ENCODE results near the gene EXD3. TPM values are rescaled to one million over a fixed set of nuclear protein-coding genes. Genes with fewer than 3 reads are reported as not detected.
"Not testable (repeated sequence)": the region's sequence is repeated elsewhere in the genome, so short reads cannot be mapped to it uniquely, and the experiment has no call there.

The EXD3 gene
- total RNA-seq, 3 donors from 2014 or later = 7.7 to 28.7 (median 20.6) TPM

DNA sequence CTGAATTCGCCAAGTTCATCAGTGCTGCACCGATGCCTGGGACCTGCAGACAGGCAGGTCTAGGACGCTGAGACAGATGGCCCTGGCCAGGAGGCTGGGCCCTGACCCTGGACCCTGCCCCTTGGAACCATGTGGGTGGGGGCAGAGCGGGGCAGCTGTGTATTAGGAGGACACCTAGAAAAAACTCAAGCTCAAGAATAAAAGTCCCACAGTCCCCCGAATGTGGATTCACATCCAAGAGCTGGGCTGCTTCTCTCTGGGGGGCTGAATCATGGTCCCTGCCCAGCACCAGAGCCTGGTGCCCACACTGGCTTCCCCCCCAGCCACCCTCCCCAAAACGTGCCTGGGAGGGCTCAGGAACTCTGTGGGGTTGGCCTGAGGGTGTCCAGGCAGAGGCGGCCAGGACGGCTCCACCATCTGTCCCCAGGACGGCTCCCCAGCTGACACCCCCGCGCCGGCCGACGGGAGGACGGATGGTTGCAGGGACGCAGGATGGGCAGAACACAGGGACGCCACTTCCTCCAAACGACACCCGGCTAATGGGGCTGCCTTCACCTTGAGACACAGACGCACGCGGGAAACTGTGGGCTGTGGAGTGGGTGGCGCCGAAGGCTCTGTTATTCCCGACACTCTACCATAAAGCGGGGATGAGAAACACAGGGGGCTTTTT is 34.9 kb downstream of the EXD3 start:
- Histone ChIP-seq H3K27me3 (no peaks in the 10 kb centered on the region), H3K9me3 (no peaks in the 10 kb centered on the region), H3K4me1 (no peaks in the 10 kb centered on the region), H3K27ac (peak overlapping the region in 1 of 2 donors; percentile 63), H3K4me3 (no peak overlapping the region), H3K36me3 (no peaks in the 10 kb centered on the region)
- intact Hi-C loops (cut with DNase I; ENCODE audit: low total_unique reads) = no loop called here
- TF ChIP-seq POLR2AphosphoS5 (IDR thresholded peaks at IDR 0.05) (no peak), POLR2A (IDR thresholded peaks at IDR 0.05) (no peak)
- TF ChIP-seq, protein P1, sequence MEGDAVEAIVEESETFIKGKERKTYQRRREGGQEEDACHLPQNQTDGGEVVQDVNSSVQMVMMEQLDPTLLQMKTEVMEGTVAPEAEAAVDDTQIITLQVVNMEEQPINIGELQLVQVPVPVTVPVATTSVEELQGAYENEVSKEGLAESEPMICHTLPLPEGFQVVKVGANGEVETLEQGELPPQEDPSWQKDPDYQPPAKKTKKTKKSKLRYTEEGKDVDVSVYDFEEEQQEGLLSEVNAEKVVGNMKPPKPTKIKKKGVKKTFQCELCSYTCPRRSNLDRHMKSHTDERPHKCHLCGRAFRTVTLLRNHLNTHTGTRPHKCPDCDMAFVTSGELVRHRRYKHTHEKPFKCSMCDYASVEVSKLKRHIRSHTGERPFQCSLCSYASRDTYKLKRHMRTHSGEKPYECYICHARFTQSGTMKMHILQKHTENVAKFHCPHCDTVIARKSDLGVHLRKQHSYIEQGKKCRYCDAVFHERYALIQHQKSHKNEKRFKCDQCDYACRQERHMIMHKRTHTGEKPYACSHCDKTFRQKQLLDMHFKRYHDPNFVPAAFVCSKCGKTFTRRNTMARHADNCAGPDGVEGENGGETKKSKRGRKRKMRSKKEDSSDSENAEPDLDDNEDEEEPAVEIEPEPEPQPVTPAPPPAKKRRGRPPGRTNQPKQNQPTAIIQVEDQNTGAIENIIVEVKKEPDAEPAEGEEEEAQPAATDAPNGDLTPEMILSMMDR (IDR thresholded peaks at IDR 0.05) = no peak
- DNase-seq (ENCODE audit: low spot score in 2 of 2) = no peak

DNA sequence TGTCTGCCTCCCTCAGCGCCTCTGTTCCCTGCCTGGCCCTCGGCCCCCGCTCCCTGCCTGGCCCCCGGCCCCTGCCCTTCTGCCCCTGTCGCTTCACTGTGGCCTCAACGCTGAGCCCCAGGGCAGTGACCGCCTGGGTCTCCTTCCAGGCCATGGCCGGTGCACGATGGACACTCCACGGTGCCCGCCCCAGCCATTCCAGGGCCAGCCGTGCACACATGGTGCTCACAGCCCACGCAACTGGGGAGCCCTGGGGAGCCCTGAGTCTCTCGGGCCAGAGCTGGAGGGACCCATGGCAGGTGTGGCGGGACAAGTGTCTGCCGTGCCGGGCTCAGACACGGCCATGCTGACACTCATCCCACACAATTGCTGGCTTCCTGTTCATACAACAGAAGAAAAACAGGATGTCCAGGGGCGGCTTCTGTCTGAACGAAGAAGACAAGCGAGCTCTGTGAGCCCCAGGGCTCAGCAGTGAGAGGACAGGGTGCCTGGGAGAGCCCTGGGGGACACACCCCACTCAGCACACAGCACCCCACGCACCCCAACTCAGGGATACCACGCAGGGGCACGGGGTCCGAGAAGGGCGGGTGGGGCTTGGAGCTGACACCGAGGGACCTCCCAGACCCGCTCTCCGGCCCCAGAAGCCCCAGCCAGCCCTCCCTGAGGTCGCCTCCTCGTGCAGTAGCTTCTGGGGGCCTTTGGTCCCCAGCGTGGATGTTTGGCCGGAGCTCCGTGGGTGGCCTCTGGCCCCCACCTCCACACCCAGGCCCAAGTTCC is 35.7 kb downstream of the EXD3 start:
- no peak for DNase-seq (ENCODE audit: low spot score in 2 of 2)
- Histone ChIP-seq H3K36me3 (no peaks in the 10 kb centered on the region), H3K4me1 (no peaks in the 10 kb centered on the region), H3K4me3 (no peak overlapping the region), H3K27ac (peak overlapping the region in 1 of 2 donors; percentile 63), H3K9me3 (no peaks in the 10 kb centered on the region), H3K27me3 (no peaks in the 10 kb centered on the region)
- intact Hi-C loops (cut with DNase I; ENCODE audit: low total_unique reads) = no loop called here
- TF ChIP-seq POLR2A (IDR thresholded peaks at IDR 0.05) (no peak), POLR2AphosphoS5 (IDR thresholded peaks at IDR 0.05) (no peak)
- TF ChIP-seq, protein P1 (IDR thresholded peaks at IDR 0.05) = no peak

DNA sequence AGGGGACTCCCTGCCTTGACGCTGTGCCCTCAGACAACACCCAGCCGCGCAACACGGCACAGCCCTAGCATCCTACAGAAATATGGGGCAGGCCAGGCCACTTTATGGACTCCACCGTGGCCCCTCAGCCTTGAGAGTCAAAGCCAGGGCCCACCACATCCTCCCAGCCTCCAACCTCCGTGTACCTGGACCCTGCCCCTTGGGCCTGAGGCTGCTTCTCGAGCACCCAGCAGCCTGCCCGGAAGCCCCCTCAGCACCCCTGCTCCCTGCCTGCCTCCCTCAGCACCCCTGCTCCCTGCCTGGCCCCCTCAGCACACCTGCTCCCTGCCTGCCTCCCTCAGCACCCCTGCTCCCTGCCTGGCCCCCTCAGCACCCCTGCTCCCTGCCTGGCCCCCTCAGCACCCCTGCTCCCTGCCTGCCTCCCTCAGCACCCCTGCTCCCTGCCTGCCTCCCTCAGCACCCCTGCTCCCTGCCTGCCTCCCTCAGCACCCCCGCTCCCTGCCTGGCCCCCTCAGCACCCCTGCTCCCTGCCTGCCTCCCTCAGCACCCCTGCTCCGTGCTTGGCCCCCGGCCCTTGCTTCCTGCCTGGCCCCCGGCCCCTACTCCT is 36.4 kb downstream of the EXD3 start:
- H3K4me1 ChIP-seq; intact Hi-C loops (cut with DNase I; ENCODE audit: low total_unique reads); H3K9me3 ChIP-seq; DNase-seq (ENCODE audit: low spot score in 2 of 2); H3K27ac ChIP-seq; H3K27me3 ChIP-seq; H3K36me3 ChIP-seq; H3K4me3 ChIP-seq: not testable (repeated sequence)

DNA sequence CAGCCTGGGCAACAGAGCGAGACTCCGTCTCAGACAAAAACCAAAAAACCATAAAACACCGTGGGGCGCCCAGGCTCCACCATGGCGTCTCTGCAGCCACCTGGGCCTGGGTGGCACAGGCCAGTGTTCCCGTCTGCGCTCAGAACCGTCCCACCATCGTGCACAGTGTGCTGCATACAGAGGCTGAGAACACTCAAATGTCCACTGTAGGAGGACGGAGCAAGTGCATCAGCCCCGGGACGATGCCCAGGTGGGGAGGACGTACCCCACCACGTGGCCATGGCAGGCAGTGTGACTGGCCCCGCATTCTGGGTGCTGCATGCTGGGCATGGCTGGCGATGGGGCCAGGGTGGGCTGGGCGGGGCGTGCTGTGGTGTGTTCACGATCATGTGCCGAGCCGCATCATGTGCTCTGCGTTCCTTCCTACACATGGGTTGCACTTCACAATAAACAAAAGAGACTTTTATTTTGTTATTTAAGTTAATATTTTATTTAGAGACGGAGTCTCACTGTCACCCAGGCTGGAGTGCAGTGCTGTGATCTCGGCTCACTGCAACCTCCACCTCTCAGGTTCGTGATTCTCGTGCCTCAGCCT is 37.8 kb downstream of the EXD3 start:
- no peak for TF ChIP-seq POLR2AphosphoS5 (IDR thresholded peaks at IDR 0.05)
- TF ChIP-seq, protein P1 (IDR thresholded peaks at IDR 0.05) = no peak
- TF ChIP-seq POLR2A (IDR thresholded peaks at IDR 0.05) = no peak
- Histone ChIP-seq H3K27ac (no peak overlapping the region), H3K36me3 (no peaks in the 10 kb centered on the region), H3K27me3 (no peaks in the 10 kb centered on the region), H3K9me3 (no peaks in the 10 kb centered on the region), H3K4me1 (no peaks in the 10 kb centered on the region), H3K4me3 (no peak overlapping the region)
- no peak for DNase-seq (ENCODE audit: low spot score in 2 of 2)
- intact Hi-C loops (cut with DNase I; ENCODE audit: low total_unique reads) = no loop called here

DNA sequence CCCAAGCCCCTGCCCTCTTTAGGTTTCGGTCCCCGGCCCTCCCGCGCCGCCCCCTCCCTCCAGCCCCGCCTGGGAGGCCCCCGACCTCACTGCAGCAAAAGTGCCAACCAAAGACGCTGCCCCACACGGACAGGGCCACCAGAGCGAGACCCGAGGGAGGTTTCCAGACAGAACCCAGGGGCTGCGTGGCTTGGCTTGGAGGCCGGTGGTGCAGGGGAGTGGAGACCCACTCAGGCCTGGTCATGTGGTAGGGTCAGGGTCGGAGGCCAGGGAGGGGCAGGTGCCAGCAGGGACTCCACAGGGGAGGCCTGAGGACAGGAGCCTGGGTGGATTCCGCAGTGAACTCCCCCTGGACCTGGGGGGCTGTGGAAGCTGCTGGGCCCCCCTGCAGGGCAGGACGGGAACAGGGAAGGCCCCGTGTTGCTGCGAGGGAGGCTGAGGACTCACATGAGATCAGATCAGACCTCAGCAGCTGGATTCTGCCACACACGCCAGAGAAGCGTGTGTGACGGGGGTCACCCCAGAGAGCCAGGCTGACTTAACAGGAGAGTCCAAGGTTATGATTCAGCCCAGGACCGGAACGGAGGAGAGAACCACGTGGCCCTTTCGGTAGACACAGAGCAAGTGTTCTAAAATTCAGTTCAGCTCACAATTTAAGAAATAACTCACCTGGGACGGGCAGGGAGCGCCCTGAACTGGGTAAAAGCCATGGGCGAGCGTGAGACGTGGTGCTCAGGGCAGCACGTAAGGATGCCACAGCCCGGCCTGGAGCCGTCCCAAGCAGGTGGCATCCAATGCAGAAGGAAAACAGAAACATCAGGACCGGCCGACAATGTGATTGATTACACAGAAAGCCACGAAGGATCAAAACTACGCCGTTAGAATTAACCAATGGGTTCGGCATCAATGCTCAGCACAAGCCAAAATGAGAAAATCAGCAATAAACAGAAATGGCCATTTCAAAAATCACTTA is 38.9 kb downstream of the EXD3 start:
- TF ChIP-seq, protein P1 (IDR thresholded peaks at IDR 0.05) = no peak
- TF ChIP-seq POLR2A (IDR thresholded peaks at IDR 0.05) = no peak
- TF ChIP-seq POLR2AphosphoS5 (IDR thresholded peaks at IDR 0.05) = no peak
- intact Hi-C loops (cut with DNase I; ENCODE audit: low total_unique reads) = no loop called here
- Histone ChIP-seq H3K27ac (no peak overlapping the region), H3K36me3 (no peaks in the 10 kb centered on the region), H3K4me3 (no peak overlapping the region), H3K27me3 (no peaks in the 10 kb centered on the region), H3K4me1 (no peaks in the 10 kb centered on the region), H3K9me3 (no peaks in the 10 kb centered on the region)
- no peak for DNase-seq (ENCODE audit: low spot score in 2 of 2)

All from breast epithelium (tissue), 4 donors.